RPMI8226 (cell line): ENCODE data around the gene MGME1.
A peak's percentile ranks its signal among the peaks of the same experiment; 100 is the strongest.

ENCODE experiments used
- DNase-seq: peaks from one replicate; pipeline ENCODE4 v3.0.0-alpha.2; 2015

Gene MGME1

DNA sequence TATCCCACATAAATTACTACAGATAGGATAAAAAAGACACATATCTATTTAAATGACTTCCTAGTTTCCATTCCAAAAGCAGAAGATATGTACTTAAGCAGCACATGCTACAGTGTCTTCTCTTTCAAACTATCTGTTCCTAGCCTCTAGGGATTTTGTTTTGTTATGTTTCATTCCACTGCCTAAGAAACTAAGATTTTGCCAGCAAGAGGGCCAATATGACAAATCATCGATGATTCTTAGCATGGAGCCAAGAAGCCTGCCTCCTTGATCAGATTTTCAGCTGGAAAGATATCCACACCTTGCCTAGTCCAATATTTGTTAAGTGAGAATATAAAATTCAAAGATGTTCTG, 7.3 kb upstream of the MGME1 start:
- no peak for DNase-seq

DNA sequence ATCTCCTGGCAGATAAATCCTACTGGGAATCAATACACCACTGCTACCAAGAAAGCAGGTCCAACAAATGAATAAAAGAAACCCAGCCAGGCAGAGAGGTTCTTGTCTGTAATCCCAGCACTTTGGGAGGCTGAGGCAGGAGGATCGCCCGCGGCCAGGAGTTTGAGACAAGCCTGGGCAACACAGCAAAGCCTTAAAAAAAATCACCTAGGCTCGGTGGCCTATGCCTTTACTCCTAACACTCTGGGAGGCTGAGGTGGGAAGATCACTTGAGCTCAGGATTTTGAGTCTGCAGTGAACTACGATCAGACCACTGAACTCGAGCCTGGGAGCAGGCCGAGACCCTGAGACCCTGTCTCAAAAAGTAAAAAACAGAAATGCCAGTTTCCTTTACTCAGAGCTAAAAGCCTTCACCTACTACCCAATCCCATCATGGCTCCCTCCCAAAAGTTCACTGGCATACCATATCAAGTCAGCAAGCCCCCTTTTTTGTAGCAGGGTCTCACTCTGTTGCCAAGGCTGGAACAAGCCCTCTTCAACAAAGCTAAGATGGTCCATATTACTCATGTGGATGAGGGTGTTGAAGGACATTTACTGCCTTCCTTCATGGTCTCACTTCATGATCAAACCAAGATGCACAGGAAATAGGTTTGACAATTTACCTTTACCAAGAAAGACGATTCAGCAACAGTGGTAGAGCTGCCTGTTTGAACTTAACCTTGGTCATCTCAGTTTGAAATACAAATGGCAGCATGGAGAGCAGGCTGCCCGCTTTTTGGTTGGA, 5.5 kb upstream of the MGME1 start:
- DNase-seq: no peak

DNA sequence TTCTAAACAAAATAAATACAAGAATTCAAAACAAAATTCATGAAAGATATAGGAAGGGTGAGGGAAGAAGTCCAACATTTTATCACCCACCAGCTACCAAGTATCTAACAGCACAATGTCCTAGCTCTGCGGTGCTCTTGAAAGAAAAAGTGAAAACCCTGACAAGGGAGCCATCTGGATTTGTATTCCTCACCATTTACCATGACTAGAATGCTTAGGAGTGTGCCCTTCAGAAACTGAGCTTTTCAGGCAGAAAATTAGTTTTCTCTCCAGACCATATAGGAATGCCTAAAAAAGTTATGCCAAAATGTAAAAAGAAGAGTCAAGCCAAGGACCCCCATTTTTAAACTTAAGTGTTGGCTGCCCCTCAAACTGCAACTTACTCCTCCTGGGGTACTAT, 4.7 kb upstream of the MGME1 start:
- DNase-seq: peak; percentile 23

DNA sequence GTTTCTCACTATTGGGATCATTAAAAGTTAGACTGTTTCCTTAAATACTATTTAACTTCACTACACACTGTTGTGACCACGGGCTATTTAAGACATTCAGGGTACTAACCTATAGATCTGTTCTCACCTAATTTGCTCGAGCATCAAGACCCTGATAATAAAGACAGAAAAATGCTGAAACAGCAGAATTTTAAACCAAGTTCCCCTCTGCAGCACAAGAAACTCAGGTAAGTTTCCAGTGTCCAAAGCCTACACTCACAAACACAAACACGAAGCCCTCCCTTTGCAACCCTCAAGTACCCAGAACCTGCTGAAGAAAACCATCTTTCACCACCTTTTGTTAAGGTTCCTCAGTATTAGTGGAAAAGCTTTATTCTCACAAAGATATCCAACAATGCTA, 4.2 kb upstream of the MGME1 start:
- no peak for DNase-seq

DNA sequence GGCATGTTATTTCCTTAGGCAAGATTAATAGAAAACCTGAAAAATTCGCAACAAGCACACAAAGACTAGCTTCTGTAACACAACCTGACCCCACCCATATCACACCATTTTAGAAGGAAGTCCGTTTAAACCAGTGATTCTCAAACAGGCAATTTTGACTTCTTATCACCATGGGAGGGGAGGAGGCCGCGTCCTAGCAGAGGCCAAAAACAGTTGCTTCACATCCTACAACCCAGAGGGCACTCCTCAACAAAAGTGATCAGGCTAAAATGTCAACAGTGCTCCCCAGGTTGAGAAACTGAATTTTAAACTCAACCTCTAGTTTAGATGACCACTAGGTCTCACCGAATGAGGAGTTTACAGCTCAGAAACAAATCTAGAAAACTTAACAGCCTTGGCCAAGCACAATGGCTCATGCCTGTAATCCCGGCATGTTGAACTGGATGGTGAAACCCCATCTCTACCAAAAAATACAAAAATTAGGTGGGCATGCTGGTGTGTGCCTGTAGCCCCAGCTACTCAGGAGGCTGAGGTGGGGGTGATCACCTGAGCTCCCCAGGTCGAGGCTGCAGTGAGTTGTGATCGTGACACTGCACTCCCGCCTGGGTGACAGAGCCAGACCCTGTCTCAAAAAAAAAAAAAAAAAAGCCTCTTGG, 3.6 kb upstream of the MGME1 start:
- DNase-seq: no peak

DNA sequence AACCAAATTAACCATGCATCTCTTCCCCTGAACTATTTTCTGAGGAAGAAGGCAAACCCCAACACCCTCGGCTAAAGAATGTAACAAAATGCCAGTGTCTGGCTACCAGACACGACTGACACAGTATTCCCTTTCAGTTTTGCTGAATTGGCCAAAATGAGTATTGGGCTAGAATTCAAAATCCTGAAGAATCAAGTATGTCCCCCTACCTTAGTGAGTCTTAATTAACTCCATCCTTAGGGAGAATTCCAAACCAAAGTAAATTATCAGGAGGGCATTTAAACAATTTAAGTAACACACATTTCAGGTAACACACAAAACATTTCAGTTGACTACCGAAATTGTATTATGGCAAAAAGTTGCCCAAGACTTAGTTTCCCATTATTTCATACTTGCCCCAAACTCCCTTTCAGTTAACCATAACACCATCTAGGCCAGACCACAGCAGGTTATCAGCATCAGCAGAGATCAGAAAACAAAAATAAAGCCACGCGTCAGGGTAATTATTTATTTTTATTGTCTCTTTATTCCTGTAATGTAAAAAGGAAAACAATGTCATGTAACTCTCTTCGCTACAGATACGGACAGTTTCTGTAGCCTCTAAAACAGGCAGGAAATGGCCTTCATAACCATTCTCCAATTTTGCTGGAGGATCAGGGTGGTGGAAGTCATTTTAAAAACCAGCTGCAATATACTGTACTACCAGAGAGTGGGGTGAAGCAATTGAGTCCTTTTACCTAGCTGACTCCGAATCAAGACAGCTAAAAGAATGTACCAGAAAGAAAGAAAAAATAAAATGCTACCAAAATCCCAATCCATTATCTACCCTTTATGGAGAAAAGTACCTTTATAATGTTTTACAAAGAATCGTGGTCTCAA, 2.1 kb upstream of the MGME1 start:
- DNase-seq: peak; percentile 65

DNA sequence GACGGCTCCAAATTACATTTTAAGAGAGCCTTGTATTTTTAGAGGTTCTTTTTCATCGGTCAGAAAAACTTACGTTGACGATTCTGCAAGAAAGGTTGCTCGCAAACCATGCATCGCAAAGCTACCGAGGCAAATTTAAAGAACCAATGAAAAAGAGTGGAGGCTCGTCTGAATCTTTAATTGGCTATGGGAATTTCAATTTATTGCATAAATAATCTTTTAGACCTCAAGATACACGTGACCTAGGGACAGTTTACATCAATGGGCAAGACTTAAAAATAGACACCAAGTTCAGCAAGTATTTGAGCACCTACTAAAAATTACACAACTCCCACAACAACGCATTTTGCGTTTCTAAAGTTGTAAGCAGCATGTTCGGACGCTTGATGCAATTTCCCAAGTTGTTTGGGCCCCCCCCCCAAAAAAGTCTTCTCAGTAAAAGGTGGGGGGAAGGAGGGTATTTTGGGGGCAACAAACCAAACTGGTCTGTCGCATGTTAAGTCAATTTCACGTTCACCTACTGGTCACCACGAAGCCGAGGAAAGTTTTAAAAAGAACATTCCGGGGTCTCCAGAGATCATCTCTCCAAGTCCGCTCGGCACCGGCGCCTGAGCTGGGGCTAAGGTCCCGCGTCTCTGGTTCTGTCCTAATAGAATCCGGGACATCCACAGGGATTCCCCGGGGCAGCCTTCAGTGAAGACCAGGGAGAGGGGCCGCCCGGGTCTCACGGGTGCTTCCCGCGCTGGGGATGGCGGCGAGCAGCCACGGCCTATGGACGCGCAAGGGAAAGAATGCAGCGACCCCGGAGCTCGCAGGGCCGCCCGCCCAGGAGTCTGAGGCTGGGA, 1.1 kb upstream of the MGME1 start:
- DNase-seq: peak; percentile 28

DNA sequence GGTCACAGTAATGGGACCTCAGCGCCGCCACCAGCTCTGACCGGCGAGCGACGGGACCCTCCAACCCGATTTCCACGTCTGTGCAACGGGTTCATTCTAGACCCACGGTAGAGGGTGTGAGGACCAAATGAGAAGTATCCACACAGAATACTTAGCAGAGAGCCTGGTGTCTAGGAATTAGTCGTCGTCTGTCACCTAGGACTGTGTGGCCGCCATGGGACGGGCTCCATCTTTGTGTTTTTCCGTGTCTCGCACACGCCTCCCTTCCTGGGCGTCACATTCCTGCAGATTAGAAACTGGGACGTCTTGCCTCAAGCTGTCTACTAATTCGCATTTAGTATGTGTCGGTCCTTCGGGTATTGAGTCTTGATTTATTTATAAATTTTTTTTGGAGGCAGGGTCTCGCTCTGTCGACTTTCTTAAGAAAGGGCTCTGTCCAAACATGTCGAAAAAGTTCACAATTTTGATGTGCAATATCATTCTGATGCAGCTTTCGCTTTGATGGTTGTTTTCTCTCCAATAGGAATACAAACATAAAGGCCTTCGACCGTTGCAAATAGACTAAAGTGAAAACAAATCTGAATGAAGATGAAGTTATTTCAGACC, 563 bp downstream of the MGME1 start:
- peak; percentile 57 for DNase-seq

DNA sequence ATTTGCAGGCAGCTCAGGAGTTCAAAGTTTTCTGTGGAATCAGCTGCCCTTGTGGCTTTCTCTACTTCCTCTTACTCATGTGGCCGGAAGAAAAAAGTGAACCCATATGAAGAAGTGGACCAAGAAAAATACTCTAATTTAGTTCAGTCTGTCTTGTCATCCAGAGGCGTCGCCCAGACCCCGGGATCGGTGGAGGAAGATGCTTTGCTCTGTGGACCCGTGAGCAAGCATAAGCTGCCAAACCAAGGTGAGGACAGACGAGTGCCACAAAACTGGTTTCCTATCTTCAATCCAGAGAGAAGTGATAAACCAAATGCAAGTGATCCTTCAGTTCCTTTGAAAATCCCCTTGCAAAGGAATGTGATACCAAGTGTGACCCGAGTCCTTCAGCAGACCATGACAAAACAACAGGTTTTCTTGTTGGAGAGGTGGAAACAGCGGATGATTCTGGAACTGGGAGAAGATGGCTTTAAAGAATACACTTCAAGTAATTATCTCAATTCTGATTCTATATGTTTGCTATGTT, 1.1 kb downstream of the MGME1 start:
- peak; percentile 78 for DNase-seq

DNA sequence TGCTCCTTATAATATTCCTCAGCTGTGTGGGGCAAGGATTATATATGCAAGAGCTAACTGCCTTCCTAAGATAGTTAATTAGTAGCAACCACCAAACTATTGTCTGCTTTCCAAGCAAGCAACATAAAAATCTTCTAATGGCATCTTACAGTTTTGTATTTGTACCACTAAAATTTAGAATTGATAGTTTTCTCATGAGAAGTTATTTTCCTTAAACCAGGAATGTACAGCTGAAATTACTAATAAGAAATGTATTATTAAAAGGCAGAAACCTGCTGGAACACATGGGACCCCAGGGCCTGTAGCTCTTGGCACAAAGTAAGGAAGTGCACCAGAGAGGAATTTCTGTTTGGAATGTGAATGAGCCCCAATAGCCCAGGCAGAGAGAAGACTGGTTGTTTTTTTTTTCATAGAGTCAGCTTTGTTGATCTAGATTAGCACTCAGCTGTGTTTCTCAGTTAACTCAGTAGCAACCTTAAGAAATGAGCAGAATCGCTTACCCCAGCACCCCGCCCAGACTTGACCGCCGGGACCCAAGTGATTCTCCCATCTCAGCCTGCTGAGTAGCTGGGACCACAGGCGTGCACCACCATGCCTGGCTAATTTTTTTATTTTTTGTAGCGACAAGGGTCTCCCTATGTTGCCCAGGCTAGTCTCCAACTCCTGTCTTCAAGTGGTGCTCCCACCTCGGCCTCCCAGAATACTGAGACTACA, 2.6 kb downstream of the MGME1 start:
- DNase-seq: peak; percentile 70

DNA sequence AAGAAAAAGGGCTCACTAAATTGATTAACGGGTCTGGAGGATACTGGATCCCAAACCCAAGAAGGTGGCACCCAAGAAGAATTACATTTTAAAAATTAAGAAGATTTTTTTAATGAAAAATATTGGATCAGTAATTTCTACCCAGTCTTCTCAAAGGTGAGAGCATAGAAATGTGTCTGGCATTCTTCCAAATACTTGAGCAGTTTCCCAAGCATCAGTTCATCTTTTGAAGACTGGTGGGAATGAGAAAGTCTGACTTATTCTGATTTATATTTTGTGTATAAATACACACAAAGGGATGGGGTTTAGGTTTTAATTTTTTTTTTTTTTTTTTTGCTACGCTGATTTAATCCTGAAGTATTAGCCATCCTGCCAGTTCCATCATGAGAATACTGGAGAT, 3.3 kb downstream of the MGME1 start:
- peak; percentile 56 for DNase-seq

DNA sequence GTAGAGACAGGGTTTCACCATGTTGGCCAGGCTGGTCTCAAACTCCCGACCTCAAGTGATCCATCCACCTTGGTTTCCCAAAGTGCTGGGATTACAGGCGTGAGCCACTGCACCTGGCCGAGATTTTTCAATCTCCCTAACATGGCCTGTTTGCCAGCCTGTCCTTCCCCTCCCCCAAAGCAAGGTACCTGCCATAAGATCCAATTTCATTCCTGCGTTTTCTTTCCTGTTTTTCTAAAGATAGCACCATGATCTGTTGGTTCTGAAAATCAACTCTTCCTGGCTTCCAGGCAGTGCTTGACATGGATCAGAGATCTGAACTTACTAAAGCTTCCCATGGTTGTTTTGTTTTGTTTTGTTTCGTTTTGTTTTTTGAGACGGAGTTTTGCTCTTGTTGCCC, 7.5 kb downstream of the MGME1 start:
- no peak for DNase-seq

DNA sequence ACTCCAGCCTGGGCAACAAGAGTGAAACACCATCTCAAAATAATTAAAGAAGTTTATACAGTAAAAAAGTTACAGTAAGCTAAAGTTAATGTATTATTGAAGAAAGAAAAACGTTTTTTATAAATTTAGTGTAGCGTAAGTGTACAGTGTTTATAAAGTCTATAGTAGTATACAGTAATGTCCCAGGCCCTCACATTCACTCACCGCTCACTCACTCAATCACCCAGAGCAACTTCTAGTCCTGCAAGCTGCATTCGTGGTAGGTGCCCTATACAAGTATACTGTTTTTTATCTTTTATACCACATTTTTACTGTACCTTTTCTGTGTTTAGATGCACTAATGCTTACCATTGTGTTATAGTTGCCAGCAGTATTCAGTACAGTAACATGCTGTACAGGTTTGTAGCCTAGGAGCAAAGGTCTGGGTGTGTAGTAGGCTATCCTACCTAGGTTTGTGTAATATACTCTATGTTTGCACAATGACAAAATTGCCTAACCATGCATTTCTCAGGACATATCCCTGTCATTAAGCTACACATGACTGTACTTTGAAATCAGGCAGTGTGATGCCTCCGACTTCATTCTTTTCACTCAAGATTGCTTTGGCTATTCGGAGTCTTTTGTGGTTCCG, 16.7 kb downstream of the MGME1 start:
- no peak for DNase-seq

DNA sequence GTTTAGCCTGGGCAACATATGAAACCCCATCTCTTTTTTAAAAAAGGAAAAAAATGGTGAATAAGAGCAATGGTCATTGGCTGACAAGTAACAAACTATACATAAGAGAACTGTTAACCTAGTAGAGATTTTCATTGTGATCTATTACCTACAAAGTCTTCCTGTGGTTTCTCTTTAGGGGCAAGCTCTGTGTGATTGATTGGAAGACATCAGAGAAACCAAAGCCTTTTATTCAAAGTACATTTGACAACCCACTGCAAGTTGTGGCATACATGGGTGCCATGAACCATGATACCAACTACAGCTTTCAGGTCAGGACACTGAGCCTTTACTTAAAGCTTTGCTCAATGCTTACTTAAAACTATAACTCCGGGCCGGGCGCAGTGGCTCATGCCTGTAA, 19.2 kb downstream of the MGME1 start:
- no peak for DNase-seq

DNA sequence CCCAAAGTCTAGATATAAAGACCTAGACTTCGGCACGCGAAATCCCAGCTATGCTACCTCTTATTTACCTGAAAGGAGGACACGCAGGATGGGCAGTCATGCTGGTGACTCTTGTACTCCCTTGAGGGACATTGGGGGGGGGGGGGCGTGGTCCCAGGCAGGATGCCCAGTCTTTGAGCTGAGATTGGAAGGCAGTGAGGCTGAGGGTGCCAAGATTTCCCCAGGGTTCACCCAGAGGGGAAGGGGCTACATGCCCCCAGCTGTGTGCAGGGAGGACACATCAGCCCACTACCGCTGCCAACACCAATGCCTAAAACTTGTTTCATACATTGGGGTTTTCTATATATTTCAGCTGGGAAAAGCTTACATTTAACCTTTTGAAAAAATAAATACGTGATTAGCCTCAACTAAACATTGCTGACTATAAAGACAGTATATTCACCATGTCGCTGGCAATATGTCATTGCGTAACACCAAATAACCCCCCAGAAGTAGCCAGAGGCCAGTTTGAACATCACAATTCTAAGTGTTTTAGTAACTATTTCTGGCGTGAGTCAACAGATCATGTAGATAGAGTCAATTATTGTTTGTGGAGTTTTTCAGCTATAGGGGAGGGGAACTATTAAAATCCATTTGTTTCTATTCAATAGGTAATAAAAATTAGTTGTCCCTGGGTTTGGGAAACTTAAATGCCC, 21.6 kb downstream of the MGME1 start:
- DNase-seq: no peak

DNA sequence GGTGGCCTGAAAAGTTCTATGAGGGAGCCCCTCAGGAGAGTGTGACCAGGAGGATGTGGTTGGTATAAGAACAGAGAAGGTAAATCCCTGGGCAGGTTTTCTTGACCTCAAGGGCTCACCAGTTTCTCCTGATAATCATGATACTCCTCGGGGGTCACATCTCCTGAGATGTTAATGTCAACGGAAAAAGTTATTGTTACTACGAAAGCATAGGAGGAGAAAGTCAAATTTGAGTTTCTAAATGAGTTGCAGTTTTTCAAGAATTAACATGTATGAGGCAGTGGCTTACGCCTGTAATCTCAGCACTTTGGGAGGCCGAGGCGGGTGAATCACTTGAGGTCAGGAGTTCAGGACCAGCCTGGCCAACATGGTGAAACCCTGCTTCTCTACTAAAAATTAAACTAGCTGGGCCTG, 23.4 kb downstream of the MGME1 start:
- no peak for DNase-seq

DNA sequence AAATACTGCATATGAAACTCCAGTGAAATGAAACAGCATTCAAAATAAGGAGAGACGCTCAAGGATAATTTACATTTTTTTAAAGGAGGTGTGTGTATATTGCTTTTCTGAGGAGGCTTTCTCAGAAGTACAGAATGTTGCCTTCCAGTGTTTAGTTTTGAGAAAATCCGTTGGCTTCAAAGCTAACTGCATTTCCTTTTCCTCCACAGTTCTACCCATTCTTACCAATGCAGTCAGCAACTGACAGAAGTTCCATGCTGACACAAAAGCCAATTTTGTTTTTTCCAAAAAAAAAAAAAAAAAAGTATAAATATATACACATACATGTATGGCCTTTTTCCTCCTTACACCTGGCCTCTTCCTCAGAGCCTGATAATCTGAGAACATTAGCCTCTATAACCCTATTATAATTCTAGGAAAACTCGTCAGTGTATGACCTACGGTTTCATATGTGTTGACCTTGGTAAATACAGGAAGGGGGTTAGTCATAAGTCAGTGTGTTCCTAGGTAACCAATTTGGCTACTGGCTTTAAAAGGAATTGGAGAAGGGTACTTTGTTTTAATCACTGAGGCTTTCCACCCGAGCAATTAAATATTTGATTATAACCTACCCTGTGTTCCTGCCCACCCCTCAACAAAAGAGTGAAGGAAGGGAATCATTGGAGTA, 24.2 kb downstream of the MGME1 start:
- DNase-seq: no peak

DNA sequence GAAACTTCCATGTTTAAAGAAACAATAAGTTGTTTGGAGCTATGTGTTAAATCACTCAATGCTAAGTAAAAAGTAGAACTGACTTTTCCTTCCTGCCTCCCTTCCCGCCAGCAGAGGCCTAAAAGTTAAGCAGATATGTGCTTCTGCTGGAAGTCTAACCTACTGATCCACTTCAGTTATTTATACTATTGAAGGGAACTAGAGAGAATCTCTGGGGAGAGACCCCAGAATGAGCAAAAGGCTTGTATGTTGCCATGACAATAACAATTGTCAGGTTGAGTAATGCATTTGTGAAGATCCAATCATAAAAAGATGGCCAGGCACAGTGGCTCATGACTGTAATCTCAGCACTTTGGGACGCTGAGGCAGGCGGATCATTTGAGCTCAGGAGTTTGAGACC, 24.7 kb downstream of the MGME1 start:
- no peak for DNase-seq

DNA sequence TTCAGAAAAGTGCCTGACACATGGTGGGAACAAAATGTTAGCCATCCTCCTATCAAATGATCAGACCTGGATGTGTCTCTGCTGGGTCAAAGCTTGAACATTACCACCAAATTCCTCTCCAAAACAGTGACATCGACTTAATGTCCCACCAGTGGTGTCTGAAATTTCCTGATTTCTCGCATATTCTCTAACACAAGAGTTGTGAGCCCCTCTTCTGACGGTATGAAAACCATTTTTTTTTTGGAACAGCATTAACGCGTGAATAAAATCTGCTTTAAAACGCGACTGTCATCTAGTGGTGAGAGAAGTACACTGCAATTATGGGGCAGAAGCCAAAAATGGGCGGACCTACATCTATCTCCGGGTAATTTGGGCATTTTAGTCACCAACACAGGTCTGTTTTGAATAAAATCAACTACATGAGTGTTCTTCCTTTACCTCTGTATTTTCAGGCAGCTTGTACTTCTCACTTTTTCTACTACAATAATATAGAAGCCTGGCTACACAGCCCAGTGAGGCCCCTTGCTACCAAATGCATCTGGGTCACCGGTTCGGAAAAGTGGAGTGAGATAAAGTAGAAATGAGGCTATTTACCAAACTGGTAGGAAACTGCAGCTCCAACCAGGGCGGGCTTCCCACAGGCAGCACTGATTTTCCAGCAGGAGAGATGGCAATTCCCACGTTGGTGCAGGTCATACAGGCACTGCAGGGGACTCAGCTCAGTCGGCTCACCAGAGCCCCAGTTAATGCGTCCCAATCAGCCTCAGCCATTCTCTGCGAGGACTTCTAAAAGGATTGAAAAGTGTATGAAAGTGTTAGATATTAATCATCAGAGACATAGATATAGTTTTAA, 27.4 kb downstream of the MGME1 start:
- DNase-seq: peak; percentile 70
